ENCODE results near the gene COPG1. TPM values are rescaled to one million over a fixed set of nuclear protein-coding genes. Genes with fewer than 3 reads are reported as not detected.

COPG1 gene
- total and polyA plus RNA-seq, 7 donors = 50.9 to 151 (median 78.1) TPM

DNA sequence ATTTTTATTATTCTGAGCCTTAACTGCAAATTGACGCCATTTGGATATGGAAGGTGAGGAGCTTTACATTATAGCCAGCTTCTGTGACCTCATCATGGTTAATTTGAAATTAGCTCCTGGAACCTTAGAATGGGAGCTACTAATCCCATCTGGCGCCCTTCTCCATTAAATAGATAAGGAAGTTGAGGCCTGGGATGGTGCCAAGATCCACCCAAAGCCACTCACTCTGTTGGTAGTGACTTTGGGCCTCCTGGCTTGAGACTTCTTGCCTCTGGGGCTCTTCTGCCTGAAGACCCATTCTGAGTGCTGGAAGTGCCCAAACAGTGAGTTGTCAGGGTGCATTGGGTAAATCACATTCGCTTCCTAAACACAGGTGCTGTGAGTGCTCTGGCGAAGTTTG lies 17.2 kb downstream of the COPG1 start:
- WGBS, 2 donors = 91 to 95% methylated on average over 4 of the region's 4 CpGs
- Histone ChIP-seq H3K9me3 (no peaks in the 10 kb centered on the region), H3K27me3 (no peaks in the 10 kb centered on the region), H3K27ac (no peak overlapping the region), H3K4me3 (no peak overlapping the region), H3K4me1 (no peaks in the 10 kb centered on the region), H3K36me3 (peaks cover 37 to 100% (median 88%) of the 10 kb centered on the region in 4 donors)
- DNase-seq = peak; percentile 20
- intact Hi-C loops (cut with DNase I) = no loop called here
- TF ChIP-seq EP300 (IDR thresholded peaks at IDR 0.05) = no peak
- TF ChIP-seq, protein P1, sequence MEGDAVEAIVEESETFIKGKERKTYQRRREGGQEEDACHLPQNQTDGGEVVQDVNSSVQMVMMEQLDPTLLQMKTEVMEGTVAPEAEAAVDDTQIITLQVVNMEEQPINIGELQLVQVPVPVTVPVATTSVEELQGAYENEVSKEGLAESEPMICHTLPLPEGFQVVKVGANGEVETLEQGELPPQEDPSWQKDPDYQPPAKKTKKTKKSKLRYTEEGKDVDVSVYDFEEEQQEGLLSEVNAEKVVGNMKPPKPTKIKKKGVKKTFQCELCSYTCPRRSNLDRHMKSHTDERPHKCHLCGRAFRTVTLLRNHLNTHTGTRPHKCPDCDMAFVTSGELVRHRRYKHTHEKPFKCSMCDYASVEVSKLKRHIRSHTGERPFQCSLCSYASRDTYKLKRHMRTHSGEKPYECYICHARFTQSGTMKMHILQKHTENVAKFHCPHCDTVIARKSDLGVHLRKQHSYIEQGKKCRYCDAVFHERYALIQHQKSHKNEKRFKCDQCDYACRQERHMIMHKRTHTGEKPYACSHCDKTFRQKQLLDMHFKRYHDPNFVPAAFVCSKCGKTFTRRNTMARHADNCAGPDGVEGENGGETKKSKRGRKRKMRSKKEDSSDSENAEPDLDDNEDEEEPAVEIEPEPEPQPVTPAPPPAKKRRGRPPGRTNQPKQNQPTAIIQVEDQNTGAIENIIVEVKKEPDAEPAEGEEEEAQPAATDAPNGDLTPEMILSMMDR (IDR thresholded peaks at IDR 0.05) = no peak
- no peak for TF ChIP-seq POLR2A (IDR thresholded peaks at IDR 0.05)
- no peak for TF ChIP-seq POLR2AphosphoS5 (IDR thresholded peaks at IDR 0.05)

DNA sequence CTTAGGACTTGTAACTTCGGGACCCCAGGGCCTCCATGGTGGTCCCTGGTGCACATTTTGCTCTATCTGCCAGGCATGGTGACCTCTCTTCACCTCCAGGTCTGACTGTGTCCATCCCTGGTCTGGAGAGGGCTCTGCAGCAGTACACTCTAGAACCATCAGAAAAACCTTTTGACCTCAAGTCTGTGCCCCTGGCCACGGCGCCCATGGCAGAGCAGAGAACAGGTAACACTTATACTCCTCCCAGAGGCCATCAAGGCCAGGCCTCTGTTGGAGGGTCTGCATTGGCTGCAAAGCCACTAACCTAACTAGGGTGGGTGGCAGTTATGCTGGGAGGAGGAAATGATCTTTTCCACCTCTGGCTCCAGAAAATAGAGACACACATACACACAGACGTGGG lies 19.0 kb downstream of the COPG1 start:
- Histone ChIP-seq H3K4me1 (no peaks in the 10 kb centered on the region), H3K4me3 (no peak overlapping the region), H3K27ac (no peak overlapping the region), H3K9me3 (no peaks in the 10 kb centered on the region), H3K27me3 (no peaks in the 10 kb centered on the region), H3K36me3 (peaks cover 47 to 100% (median 89%) of the 10 kb centered on the region in 4 donors)
- TF ChIP-seq POLR2A (IDR thresholded peaks at IDR 0.05) (no peak), EP300 (IDR thresholded peaks at IDR 0.05) (no peak), POLR2AphosphoS5 (IDR thresholded peaks at IDR 0.05) (no peak)
- TF ChIP-seq, protein P1 (IDR thresholded peaks at IDR 0.05) = no peak
- DNase-seq = peak; percentile 20
- WGBS, 2 donors = 95 to 97% methylated on average over 4 of the region's 4 CpGs
- intact Hi-C loops (cut with DNase I) = no loop called here

DNA sequence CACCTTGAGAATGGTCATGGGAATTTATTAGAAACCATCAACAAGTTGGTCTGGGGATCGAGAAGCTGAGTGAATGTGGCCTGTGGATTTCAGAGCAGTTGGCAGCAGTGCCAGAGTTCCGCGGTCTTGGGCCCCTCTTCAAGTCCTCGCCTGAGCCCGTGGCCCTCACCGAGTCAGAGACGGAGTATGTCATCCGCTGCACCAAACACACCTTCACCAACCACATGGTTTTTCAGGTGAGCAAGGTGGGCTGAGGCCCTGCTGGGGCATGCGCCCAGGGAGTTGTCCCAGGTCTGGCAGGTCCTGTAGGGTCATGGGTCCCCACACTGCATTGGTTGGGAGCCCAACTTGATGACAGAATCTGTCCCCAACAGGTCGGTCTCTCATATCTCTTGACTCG lies 22.3 kb downstream of the COPG1 start:
- Histone ChIP-seq H3K36me3 (peaks cover 43 to 100% (median 83%) of the 10 kb centered on the region in 4 donors), H3K4me1 (no peaks in the 10 kb centered on the region), H3K9me3 (no peaks in the 10 kb centered on the region), H3K4me3 (no peak overlapping the region), H3K27ac (no peak overlapping the region), H3K27me3 (no peaks in the 10 kb centered on the region)
- intact Hi-C loops (cut with DNase I) = no loop called here
- 95 to 97% methylated on average over 11 of the region's 11 CpGs for WGBS, 2 donors
- DNase-seq = no peak
- TF ChIP-seq EP300 (IDR thresholded peaks at IDR 0.05) = no peak
- TF ChIP-seq, protein P1 (IDR thresholded peaks at IDR 0.05) = no peak
- TF ChIP-seq POLR2A (IDR thresholded peaks at IDR 0.05) = no peak
- no peak for TF ChIP-seq POLR2AphosphoS5 (IDR thresholded peaks at IDR 0.05)

DNA sequence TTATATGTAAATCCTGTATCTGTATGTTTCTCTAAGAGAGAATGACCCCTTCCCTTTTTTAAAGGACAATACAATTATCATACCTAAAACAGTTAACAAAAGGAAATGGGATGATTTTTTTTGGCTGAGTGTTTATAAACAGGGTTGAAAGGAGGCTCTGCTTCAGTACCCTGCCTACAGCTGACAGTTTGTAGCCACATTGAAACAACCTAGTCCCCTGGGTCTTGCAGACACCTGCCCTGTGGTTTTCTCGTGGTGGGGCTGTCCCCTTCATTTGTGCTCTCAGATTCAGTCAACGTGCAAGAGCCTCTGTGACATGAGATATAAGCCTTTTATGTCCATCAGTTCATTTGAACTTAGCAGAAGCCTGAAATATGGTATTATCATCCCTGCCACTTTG lies 27.0 kb downstream of the COPG1 start:
- TF ChIP-seq POLR2AphosphoS5 (IDR thresholded peaks at IDR 0.05) (no peak), EP300 (IDR thresholded peaks at IDR 0.05) (no peak), POLR2A (IDR thresholded peaks at IDR 0.05) (no peak)
- TF ChIP-seq, protein P1 (IDR thresholded peaks at IDR 0.05) = no peak
- Histone ChIP-seq H3K27ac (no peak overlapping the region), H3K9me3 (no peaks in the 10 kb centered on the region), H3K4me1 (peaks cover 0 to 22% (median 19%) of the 10 kb centered on the region in 4 donors), H3K36me3 (peaks cover 20 to 63% (median 42%) of the 10 kb centered on the region in 4 donors), H3K27me3 (no peaks in the 10 kb centered on the region), H3K4me3 (no peak overlapping the region)
- no peak for DNase-seq
- intact Hi-C loops (cut with DNase I) = no loop called here
- WGBS, 2 donors = 52 to 75% methylated on average over 2 of the region's 2 CpGs

DNA sequence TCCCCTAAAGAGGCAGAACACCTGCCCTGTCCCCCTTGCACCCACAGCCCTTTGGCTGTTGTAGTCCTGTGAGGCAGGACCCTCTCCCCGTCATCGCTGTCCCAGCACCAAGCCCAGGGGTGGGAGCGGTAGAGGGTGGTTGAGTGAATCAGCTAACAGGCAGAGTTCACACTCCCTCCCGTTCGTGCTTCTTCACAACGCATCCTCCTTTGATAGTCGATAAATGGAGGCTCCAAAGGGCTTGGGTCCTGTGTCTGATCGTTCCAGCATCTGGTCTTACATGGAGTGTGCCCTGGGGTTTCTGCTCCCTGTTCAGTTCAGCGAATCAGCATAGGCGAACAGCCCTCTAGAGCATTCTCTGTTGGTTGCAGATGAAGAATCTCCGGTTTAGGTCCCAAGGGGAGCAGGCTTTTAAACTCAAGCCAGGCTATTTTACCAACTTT lies 28.4 kb downstream of the COPG1 start:
- 71 to 88% methylated on average over 11 of the region's 11 CpGs for WGBS, 2 donors
- TF ChIP-seq, protein P1 (IDR thresholded peaks at IDR 0.05) = no peak
- no peak for TF ChIP-seq POLR2AphosphoS5 (IDR thresholded peaks at IDR 0.05)
- TF ChIP-seq EP300 (IDR thresholded peaks at IDR 0.05) = no peak
- no peak for TF ChIP-seq POLR2A (IDR thresholded peaks at IDR 0.05)
- no peaks in the 10 kb centered on the region for H3K27me3 ChIP-seq
- H3K27ac ChIP-seq = peak overlapping the region; percentile 93 to 97 (median 94)
- no peak for DNase-seq
- H3K4me3 ChIP-seq = peak overlapping the region in 3 of 4 donors; percentile 80 to 96 (median 95)
- no peaks in the 10 kb centered on the region for H3K9me3 ChIP-seq
- peaks cover 15 to 48% (median 29%) of the 10 kb centered on the region in 4 donors for H3K36me3 ChIP-seq
- peaks cover 0 to 22% (median 19%) of the 10 kb centered on the region in 4 donors for H3K4me1 ChIP-seq
- intact Hi-C loops (cut with DNase I) = loop anchor here (2.0 kb wide), 1 partner anchor 37 kb away; no protein-coding TSS in a partner anchor

All from sigmoid colon (tissue), 7 donors.